GM23338 (cell line): ENCODE measurements around the gene NFIB.

Source experiments
- CTCF ChIP-seq, 2 experiments: fragments of 200-600 bp in 1 of 2; sonication (generic) in 1 of 2; conservative IDR thresholded peaks; 2 replicates each; pipeline versions ENCODE4 v1.5.1 to v1.6.1; 2016 to 2017; ENCODE audit warnings: antibody characterized with exemption in 2 of 2, low read depth in 2 of 2, mild to moderate bottlenecking in 2 of 2, moderate library complexity in 1 of 2
- EZH2 ChIP-seq: fragments of 200-600 bp; sonication (generic); IDR thresholded peaks from one replicate; pipeline ENCODE4 v1.8.0; 2017; ENCODE audit warnings: antibody characterized with exemption, mild to moderate bottlenecking, low read depth; ENCODE audit not compliant: unreplicated experiment
- EZH2phosphoT487 ChIP-seq: fragments of 200-600 bp; sonication (generic); IDR thresholded peaks from one replicate; pipeline ENCODE4 v1.8.1; 2018; ENCODE audit warnings: antibody characterized with exemption; ENCODE audit not compliant: unreplicated experiment
- NANOG ChIP-seq: IDR thresholded peaks from 2 replicates; pipeline ENCODE4 v1.6.1; 2016; ENCODE audit warnings: antibody characterized with exemption, borderline replicate concordance
- POLR2AphosphoS5 ChIP-seq: IDR thresholded peaks from 2 replicates; pipeline ENCODE4 v1.6.1; 2016; ENCODE audit warnings: antibody characterized with exemption, low read depth
- REST ChIP-seq: IDR thresholded peaks from one replicate; pipeline ENCODE4 v1.6.1; 2018; ENCODE audit warnings: antibody characterized with exemption; ENCODE audit not compliant: unreplicated experiment
- TF ChIP-seq, protein P1 (sequence below): IDR thresholded peaks from 2 replicates; pipeline ENCODE4 v1.6.1; 2016; ENCODE audit warnings: antibody characterized with exemption
- TF ChIP-seq, protein P2 (sequence below): fragments of 250-450 bp; sonication (Bioruptor Pico); IDR thresholded peaks from 2 replicates; pipeline ENCODE4 v1.5.0; 2020; ENCODE audit warnings: mild to moderate bottlenecking, moderate library complexity

DNA sequence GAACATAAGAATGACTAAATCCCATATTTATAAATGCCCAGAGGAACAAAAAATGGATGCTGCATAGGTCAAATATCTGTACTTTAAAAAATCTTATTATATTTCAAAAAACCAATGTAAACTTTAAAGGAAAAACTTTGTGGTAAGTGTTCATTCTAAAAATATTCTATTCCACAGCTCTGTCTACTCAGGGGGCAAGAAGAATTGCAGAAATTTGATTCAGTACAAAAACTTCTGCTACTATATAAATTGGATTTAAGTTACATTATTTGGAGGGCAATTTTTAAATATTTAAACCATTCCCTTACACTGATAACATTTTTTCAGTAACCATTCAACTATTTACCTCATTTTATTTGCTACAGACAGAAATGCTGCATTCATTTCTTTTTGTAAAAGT lies 32.1 kb downstream of the NFIB start:
- TF ChIP-seq NANOG, result no peak
- no peak for TF ChIP-seq EZH2
- no peak for TF ChIP-seq CTCF (conservative IDR thresholded peaks at IDR 0.05; ENCODE audit: low read depth in 2 of 2)
- TF ChIP-seq, protein P1, sequence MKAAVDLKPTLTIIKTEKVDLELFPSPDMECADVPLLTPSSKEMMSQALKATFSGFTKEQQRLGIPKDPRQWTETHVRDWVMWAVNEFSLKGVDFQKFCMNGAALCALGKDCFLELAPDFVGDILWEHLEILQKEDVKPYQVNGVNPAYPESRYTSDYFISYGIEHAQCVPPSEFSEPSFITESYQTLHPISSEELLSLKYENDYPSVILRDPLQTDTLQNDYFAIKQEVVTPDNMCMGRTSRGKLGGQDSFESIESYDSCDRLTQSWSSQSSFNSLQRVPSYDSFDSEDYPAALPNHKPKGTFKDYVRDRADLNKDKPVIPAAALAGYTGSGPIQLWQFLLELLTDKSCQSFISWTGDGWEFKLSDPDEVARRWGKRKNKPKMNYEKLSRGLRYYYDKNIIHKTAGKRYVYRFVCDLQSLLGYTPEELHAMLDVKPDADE, result no peak
- no peak for TF ChIP-seq REST
- no peak for TF ChIP-seq POLR2AphosphoS5
- TF ChIP-seq, protein P2, sequence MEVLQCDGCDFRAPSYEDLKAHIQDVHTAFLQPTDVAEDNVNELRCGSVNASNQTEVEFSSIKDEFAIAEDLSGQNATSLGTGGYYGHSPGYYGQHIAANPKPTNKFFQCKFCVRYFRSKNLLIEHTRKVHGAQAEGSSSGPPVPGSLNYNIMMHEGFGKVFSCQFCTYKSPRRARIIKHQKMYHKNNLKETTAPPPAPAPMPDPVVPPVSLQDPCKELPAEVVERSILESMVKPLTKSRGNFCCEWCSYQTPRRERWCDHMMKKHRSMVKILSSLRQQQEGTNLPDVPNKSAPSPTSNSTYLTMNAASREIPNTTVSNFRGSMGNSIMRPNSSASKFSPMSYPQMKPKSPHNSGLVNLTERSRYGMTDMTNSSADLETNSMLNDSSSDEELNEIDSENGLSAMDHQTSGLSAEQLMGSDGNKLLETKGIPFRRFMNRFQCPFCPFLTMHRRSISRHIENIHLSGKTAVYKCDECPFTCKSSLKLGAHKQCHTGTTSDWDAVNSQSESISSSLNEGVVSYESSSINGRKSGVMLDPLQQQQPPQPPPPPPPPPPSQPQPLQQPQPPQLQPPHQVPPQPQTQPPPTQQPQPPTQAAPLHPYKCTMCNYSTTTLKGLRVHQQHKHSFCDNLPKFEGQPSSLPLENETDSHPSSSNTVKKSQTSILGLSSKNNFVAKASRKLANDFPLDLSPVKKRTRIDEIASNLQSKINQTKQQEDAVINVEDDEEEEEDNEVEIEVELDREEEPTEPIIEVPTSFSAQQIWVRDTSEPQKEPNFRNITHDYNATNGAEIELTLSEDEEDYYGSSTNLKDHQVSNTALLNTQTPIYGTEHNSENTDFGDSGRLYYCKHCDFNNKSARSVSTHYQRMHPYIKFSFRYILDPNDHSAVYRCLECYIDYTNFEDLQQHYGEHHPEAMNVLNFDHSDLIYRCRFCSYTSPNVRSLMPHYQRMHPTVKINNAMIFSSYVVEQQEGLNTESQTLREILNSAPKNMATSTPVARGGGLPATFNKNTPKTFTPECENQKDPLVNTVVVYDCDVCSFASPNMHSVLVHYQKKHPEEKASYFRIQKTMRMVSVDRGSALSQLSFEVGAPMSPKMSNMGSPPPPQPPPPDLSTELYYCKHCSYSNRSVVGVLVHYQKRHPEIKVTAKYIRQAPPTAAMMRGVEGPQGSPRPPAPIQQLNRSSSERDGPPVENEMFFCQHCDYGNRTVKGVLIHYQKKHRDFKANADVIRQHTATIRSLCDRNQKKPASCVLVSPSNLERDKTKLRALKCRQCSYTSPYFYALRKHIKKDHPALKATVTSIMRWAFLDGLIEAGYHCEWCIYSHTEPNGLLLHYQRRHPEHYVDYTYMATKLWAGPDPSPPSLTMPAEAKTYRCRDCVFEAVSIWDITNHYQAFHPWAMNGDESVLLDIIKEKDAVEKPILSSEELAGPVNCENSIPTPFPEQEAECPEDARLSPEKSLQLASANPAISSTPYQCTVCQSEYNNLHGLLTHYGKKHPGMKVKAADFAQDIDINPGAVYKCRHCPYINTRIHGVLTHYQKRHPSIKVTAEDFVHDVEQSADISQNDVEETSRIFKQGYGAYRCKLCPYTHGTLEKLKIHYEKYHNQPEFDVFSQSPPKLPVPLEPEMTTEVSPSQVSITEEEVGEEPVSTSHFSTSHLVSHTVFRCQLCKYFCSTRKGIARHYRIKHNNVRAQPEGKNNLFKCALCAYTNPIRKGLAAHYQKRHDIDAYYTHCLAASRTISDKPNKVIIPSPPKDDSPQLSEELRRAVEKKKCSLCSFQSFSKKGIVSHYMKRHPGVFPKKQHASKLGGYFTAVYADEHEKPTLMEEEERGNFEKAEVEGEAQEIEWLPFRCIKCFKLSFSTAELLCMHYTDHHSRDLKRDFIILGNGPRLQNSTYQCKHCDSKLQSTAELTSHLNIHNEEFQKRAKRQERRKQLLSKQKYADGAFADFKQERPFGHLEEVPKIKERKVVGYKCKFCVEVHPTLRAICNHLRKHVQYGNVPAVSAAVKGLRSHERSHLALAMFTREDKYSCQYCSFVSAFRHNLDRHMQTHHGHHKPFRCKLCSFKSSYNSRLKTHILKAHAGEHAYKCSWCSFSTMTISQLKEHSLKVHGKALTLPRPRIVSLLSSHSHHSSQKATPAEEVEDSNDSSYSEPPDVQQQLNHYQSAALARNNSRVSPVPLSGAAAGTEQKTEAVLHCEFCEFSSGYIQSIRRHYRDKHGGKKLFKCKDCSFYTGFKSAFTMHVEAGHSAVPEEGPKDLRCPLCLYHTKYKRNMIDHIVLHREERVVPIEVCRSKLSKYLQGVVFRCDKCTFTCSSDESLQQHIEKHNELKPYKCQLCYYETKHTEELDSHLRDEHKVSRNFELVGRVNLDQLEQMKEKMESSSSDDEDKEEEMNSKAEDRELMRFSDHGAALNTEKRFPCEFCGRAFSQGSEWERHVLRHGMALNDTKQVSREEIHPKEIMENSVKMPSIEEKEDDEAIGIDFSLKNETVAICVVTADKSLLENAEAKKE (CRISPR knock-in tag), result no peak
- no peak for TF ChIP-seq EZH2phosphoT487
